A549 (cell line): Measurements from ENCODE around the gene ZC3H13.

ENCODE experiments used
- CBX2 ChIP-seq: fragments of 200-600 bp; sonication (generic); IDR thresholded peaks from 2 replicates; pipeline ENCODE4 v1.6.1; 2016; ENCODE audit warnings: low read depth, mild to moderate bottlenecking, borderline replicate concordance
- HDAC2 ChIP-seq: fragments of 200-600 bp; sonication (generic); IDR thresholded peaks from 2 replicates; pipeline ENCODE4 v1.6.1; 2016
- HOXB5 ChIP-seq: fragments of 250-450 bp; sonication (Bioruptor Pico); IDR thresholded peaks from 2 replicates; pipeline ENCODE4 v1.5.0; 2020; ENCODE audit warnings: mild to moderate bottlenecking, moderate library complexity
- KDM5A ChIP-seq: fragments of 200-600 bp; sonication (generic); IDR thresholded peaks from 2 replicates; pipeline ENCODE4 v1.6.1; 2016; ENCODE audit warnings: antibody characterized with exemption, mild to moderate bottlenecking
- NR3C1 ChIP-seq: fragments of >200 bp; sonication (Bioruptor Twin); formaldehyde crosslinking; IDR thresholded peaks from 3 replicates; pipeline ENCODE4 v1.6.1; 2017
- POLR2A ChIP-seq: IDR thresholded peaks from 2 replicates; pipeline ENCODE4 v1.6.1; 2012; ENCODE audit warnings: mild to moderate bottlenecking, low read length
- POLR2AphosphoS2 ChIP-seq: conservative IDR thresholded peaks from 2 replicates; pipeline ENCODE4 v1.6.1; 2012; ENCODE audit warnings: low read length, improper control_type of control experiment, inconsistent platforms
- ZC3H11A ChIP-seq: fragments of 450-650 bp; IDR thresholded peaks from 2 replicates; pipeline ENCODE4 v1.6.1; 2014; ENCODE audit warnings: antibody characterized with exemption, mild to moderate bottlenecking
- TF ChIP-seq, protein P1 (sequence below): fragments of >200 bp; sonication (Bioruptor Twin); formaldehyde crosslinking; IDR thresholded peaks from 3 replicates; pipeline ENCODE4 v1.5.1; 2016

DNA sequence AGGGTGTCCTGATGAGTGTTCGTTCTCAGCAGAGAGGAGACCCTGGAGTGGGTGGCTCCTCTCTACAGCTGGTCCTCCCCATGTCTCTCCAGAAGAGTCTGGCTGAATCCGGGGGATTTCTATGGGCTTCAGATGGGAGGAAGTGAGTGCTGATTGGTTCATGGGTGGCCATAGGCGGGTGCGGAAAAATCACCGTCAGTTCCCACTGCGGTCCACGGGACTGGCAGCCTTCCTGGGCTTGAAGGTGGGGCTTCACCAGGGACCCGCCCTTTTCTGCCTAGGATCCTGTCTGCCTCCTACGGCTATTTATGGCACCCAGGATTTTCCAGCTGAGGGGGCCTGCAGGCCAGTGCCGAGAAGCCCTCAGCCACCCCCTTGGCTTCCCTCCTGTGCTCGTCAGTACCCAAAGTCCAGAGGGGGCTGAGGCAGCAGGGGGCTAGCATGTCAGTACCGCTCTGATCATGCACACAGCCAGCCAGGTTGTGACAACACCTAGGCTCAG lies 33.9 kb upstream of the ZC3H13 start:
- TF ChIP-seq CBX2 (no peak), HOXB5 (no peak), KDM5A (no peak), ZC3H11A (no peak), POLR2A (no peak), HDAC2 (no peak), NR3C1 (no peak), POLR2AphosphoS2 (no peak)
- TF ChIP-seq, protein P1, sequence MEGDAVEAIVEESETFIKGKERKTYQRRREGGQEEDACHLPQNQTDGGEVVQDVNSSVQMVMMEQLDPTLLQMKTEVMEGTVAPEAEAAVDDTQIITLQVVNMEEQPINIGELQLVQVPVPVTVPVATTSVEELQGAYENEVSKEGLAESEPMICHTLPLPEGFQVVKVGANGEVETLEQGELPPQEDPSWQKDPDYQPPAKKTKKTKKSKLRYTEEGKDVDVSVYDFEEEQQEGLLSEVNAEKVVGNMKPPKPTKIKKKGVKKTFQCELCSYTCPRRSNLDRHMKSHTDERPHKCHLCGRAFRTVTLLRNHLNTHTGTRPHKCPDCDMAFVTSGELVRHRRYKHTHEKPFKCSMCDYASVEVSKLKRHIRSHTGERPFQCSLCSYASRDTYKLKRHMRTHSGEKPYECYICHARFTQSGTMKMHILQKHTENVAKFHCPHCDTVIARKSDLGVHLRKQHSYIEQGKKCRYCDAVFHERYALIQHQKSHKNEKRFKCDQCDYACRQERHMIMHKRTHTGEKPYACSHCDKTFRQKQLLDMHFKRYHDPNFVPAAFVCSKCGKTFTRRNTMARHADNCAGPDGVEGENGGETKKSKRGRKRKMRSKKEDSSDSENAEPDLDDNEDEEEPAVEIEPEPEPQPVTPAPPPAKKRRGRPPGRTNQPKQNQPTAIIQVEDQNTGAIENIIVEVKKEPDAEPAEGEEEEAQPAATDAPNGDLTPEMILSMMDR, result no peak
